ENCODE results near the gene COG4.

Gene COG4

GRCh38 chr16:70473446-70474319 is 49.7 kb downstream of the COG4 start:
- Histone ChIP-seq H3K27ac (ENCODE audit: low read depth in 2 of 2, low read length in 2 of 2) (no peak overlapping the region), H3K4me3 (ENCODE audit: low read length in 2 of 2) (no peak overlapping the region), H3K9ac (ENCODE audit: low read depth in 1 of 2, low read length in 2 of 2) (no peak overlapping the region), H3K9me3 (ENCODE audit: control insufficient read depth in 2 of 2, low read length in 2 of 2) (no peaks in the 10 kb centered on the region), H3K36me3 (ENCODE audit: control insufficient read depth in 2 of 2, insufficient read depth in 2 of 2, low read length in 2 of 2) (peaks cover 3 to 44% of the 10 kb centered on the region in 2 donors), H3K27me3 (ENCODE audit: control insufficient read depth in 2 of 2, insufficient read depth in 2 of 2, low read length in 2 of 2) (no peaks in the 10 kb centered on the region), H3K4me1 (ENCODE audit: control insufficient read depth in 2 of 2, insufficient read depth in 2 of 2, low read length in 2 of 2) (no peaks in the 10 kb centered on the region)

- Histone ChIP-seq H3K4me1 (ENCODE audit: control insufficient read depth in 2 of 2, insufficient read depth in 2 of 2, low read length in 2 of 2) (no peaks in the 10 kb centered on the region), H3K36me3 (ENCODE audit: control insufficient read depth in 2 of 2, insufficient read depth in 2 of 2, low read length in 2 of 2) (peaks cover 0 to 37% of the 10 kb centered on the region in 2 donors), H3K27ac (ENCODE audit: low read depth in 2 of 2, low read length in 2 of 2) (no peak overlapping the region), H3K4me3 (ENCODE audit: low read length in 2 of 2) (no peak overlapping the region), H3K9me3 (ENCODE audit: control insufficient read depth in 2 of 2, low read length in 2 of 2) (no peaks in the 10 kb centered on the region), H3K27me3 (ENCODE audit: control insufficient read depth in 2 of 2, insufficient read depth in 2 of 2, low read length in 2 of 2) (no peaks in the 10 kb centered on the region), H3K9ac (ENCODE audit: low read depth in 1 of 2, low read length in 2 of 2) (no peak overlapping the region)
Observed at GRCh38 chr16:70472786-70473433, 50.4 kb downstream of the COG4 start.

GRCh38 chr16:70470927-70471341 is 52.4 kb downstream of the COG4 start:
- no peaks in the 10 kb centered on the region for H3K9me3 ChIP-seq (ENCODE audit: control insufficient read depth in 2 of 2, low read length in 2 of 2)
- no peak overlapping the region for H3K9ac ChIP-seq (ENCODE audit: low read depth in 1 of 2, low read length in 2 of 2)
- H3K27ac ChIP-seq (ENCODE audit: low read depth in 2 of 2, low read length in 2 of 2): no peak overlapping the region
- peaks cover 9 to 37% of the 10 kb centered on the region in 2 donors for H3K36me3 ChIP-seq (ENCODE audit: control insufficient read depth in 2 of 2, insufficient read depth in 2 of 2, low read length in 2 of 2)
- no peaks in the 10 kb centered on the region for H3K4me1 ChIP-seq (ENCODE audit: control insufficient read depth in 2 of 2, insufficient read depth in 2 of 2, low read length in 2 of 2)
- no peak overlapping the region for H3K4me3 ChIP-seq (ENCODE audit: low read length in 2 of 2)
- no peaks in the 10 kb centered on the region for H3K27me3 ChIP-seq (ENCODE audit: control insufficient read depth in 2 of 2, insufficient read depth in 2 of 2, low read length in 2 of 2)

- Histone ChIP-seq H3K27ac (ENCODE audit: low read depth in 2 of 2, low read length in 2 of 2) (no peak overlapping the region), H3K36me3 (ENCODE audit: control insufficient read depth in 2 of 2, insufficient read depth in 2 of 2, low read length in 2 of 2) (peaks cover 9 to 33% of the 10 kb centered on the region in 2 donors), H3K27me3 (ENCODE audit: control insufficient read depth in 2 of 2, insufficient read depth in 2 of 2, low read length in 2 of 2) (no peaks in the 10 kb centered on the region), H3K9me3 (ENCODE audit: control insufficient read depth in 2 of 2, low read length in 2 of 2) (no peaks in the 10 kb centered on the region), H3K9ac (ENCODE audit: low read depth in 1 of 2, low read length in 2 of 2) (no peak overlapping the region), H3K4me3 (ENCODE audit: low read length in 2 of 2) (no peak overlapping the region), H3K4me1 (ENCODE audit: control insufficient read depth in 2 of 2, insufficient read depth in 2 of 2, low read length in 2 of 2) (no peaks in the 10 kb centered on the region)
Observed at GRCh38 chr16:70470141-70470926, 53.0 kb downstream of the COG4 start.

- Histone ChIP-seq H3K27me3 (ENCODE audit: control insufficient read depth in 2 of 2, insufficient read depth in 2 of 2, low read length in 2 of 2) (no peaks in the 10 kb centered on the region), H3K36me3 (ENCODE audit: control insufficient read depth in 2 of 2, insufficient read depth in 2 of 2, low read length in 2 of 2) (peaks cover 11 to 34% of the 10 kb centered on the region in 2 donors), H3K27ac (ENCODE audit: low read depth in 2 of 2, low read length in 2 of 2) (no peak overlapping the region)
Observed at GRCh38 chr16:70468776-70469525, 54.4 kb downstream of the COG4 start.

GRCh38 chr16:70467608-70468007 is 55.7 kb downstream of the COG4 start:
- Histone ChIP-seq H3K27me3 (ENCODE audit: control insufficient read depth in 2 of 2, insufficient read depth in 2 of 2, low read length in 2 of 2) (no peaks in the 10 kb centered on the region), H3K36me3 (ENCODE audit: control insufficient read depth in 2 of 2, insufficient read depth in 2 of 2, low read length in 2 of 2) (peaks cover 21 to 39% of the 10 kb centered on the region in 2 donors), H3K27ac (ENCODE audit: low read depth in 2 of 2, low read length in 2 of 2) (no peak overlapping the region), H3K9me3 (ENCODE audit: control insufficient read depth in 2 of 2, low read length in 2 of 2) (no peaks in the 10 kb centered on the region), H3K4me1 (ENCODE audit: control insufficient read depth in 2 of 2, insufficient read depth in 2 of 2, low read length in 2 of 2) (no peaks in the 10 kb centered on the region), H3K4me3 (ENCODE audit: low read length in 2 of 2) (no peak overlapping the region), H3K9ac (ENCODE audit: low read depth in 1 of 2, low read length in 2 of 2) (no peak overlapping the region)

More at GRCh38 chr16:70468776-70469525, 54.4 kb downstream of the COG4 start:
- no peaks in the 10 kb centered on the region for H3K9me3 ChIP-seq (ENCODE audit: control insufficient read depth in 2 of 2, low read length in 2 of 2)
- H3K9ac ChIP-seq (ENCODE audit: low read depth in 1 of 2, low read length in 2 of 2): no peak overlapping the region
- no peak overlapping the region for H3K4me3 ChIP-seq (ENCODE audit: low read length in 2 of 2)
- H3K4me1 ChIP-seq (ENCODE audit: control insufficient read depth in 2 of 2, insufficient read depth in 2 of 2, low read length in 2 of 2): no peaks in the 10 kb centered on the region

- H3K9ac ChIP-seq (ENCODE audit: low read depth in 1 of 2, low read length in 2 of 2): no peak overlapping the region
- no peaks in the 10 kb centered on the region for H3K4me1 ChIP-seq (ENCODE audit: control insufficient read depth in 2 of 2, insufficient read depth in 2 of 2, low read length in 2 of 2)
- H3K27me3 ChIP-seq (ENCODE audit: control insufficient read depth in 2 of 2, insufficient read depth in 2 of 2, low read length in 2 of 2): no peaks in the 10 kb centered on the region
- no peak overlapping the region for H3K4me3 ChIP-seq (ENCODE audit: low read length in 2 of 2)
- peaks cover 21 to 39% of the 10 kb centered on the region in 2 donors for H3K36me3 ChIP-seq (ENCODE audit: control insufficient read depth in 2 of 2, insufficient read depth in 2 of 2, low read length in 2 of 2)
- no peak overlapping the region for H3K27ac ChIP-seq (ENCODE audit: low read depth in 2 of 2, low read length in 2 of 2)
- no peaks in the 10 kb centered on the region for H3K9me3 ChIP-seq (ENCODE audit: control insufficient read depth in 2 of 2, low read length in 2 of 2)
Observed at GRCh38 chr16:70467113-70467512, 56.2 kb downstream of the COG4 start.

GRCh38 chr16:70466805-70467076 is 56.6 kb downstream of the COG4 start:
- Histone ChIP-seq H3K4me3 (ENCODE audit: low read length in 2 of 2) (no peak overlapping the region), H3K36me3 (ENCODE audit: control insufficient read depth in 2 of 2, insufficient read depth in 2 of 2, low read length in 2 of 2) (peaks cover 21 to 39% of the 10 kb centered on the region in 2 donors), H3K4me1 (ENCODE audit: control insufficient read depth in 2 of 2, insufficient read depth in 2 of 2, low read length in 2 of 2) (no peaks in the 10 kb centered on the region), H3K27me3 (ENCODE audit: control insufficient read depth in 2 of 2, insufficient read depth in 2 of 2, low read length in 2 of 2) (no peaks in the 10 kb centered on the region), H3K27ac (ENCODE audit: low read depth in 2 of 2, low read length in 2 of 2) (no peak overlapping the region), H3K9ac (ENCODE audit: low read depth in 1 of 2, low read length in 2 of 2) (no peak overlapping the region), H3K9me3 (ENCODE audit: control insufficient read depth in 2 of 2, low read length in 2 of 2) (no peaks in the 10 kb centered on the region)

GRCh38 chr16:70465999-70466804 is 57.2 kb downstream of the COG4 start:
- no peak overlapping the region for H3K27ac ChIP-seq (ENCODE audit: low read depth in 2 of 2, low read length in 2 of 2)
- H3K27me3 ChIP-seq (ENCODE audit: control insufficient read depth in 2 of 2, insufficient read depth in 2 of 2, low read length in 2 of 2): no peaks in the 10 kb centered on the region
- H3K9ac ChIP-seq (ENCODE audit: low read depth in 1 of 2, low read length in 2 of 2): no peak overlapping the region
- no peak overlapping the region for H3K4me3 ChIP-seq (ENCODE audit: low read length in 2 of 2)
- no peaks in the 10 kb centered on the region for H3K4me1 ChIP-seq (ENCODE audit: control insufficient read depth in 2 of 2, insufficient read depth in 2 of 2, low read length in 2 of 2)
- no peaks in the 10 kb centered on the region for H3K9me3 ChIP-seq (ENCODE audit: control insufficient read depth in 2 of 2, low read length in 2 of 2)
- peaks cover 21 to 39% of the 10 kb centered on the region in 2 donors for H3K36me3 ChIP-seq (ENCODE audit: control insufficient read depth in 2 of 2, insufficient read depth in 2 of 2, low read length in 2 of 2)

Measured in mucosa of rectum (tissue), 2 donors.